ENCODE data around the gene DDIT4.
"Not testable (repeated sequence)": the region's sequence is repeated elsewhere in the genome, so short reads cannot be mapped to it uniquely, and the experiment has no call there.

The DDIT4 gene

GRCh38 chr10:72297281-72297804, 23.6 kb downstream of the DDIT4 start:
- DNase-seq = peak; percentile 70

- peak; percentile 82 for DNase-seq
Observed at GRCh38 chr10:72297805-72298591, 24.3 kb downstream of the DDIT4 start.

- no peak for DNase-seq
Observed at GRCh38 chr10:72298592-72299519, 25.1 kb downstream of the DDIT4 start.

GRCh38 chr10:72303424-72304128, 29.9 kb downstream of the DDIT4 start:
- no peak for DNase-seq

GRCh38 chr10:72306215-72306760, 32.6 kb downstream of the DDIT4 start:
- DNase-seq = no peak

- DNase-seq = not testable (repeated sequence)
Observed at GRCh38 chr10:72307711-72308110, 34.0 kb downstream of the DDIT4 start.

- DNase-seq = no peak
Observed at GRCh38 chr10:72308320-72308987, 34.7 kb downstream of the DDIT4 start.

GRCh38 chr10:72309290-72310240, 35.8 kb downstream of the DDIT4 start:
- no peak for DNase-seq

- DNase-seq = no peak
Observed at GRCh38 chr10:72310241-72310633, 36.5 kb downstream of the DDIT4 start.

- DNase-seq = no peak
Observed at GRCh38 chr10:72310636-72311035, 36.9 kb downstream of the DDIT4 start.

GRCh38 chr10:72311667-72312066, 37.9 kb downstream of the DDIT4 start:
- DNase-seq = no peak

GRCh38 chr10:72312865-72313391, 39.2 kb downstream of the DDIT4 start:
- DNase-seq = no peak

GRCh38 chr10:72314263-72314662, 40.5 kb downstream of the DDIT4 start:
- DNase-seq = no peak

- no peak for DNase-seq
Observed at GRCh38 chr10:72315054-72315453, 41.3 kb downstream of the DDIT4 start.

GRCh38 chr10:72315611-72316385, 42.1 kb downstream of the DDIT4 start:
- no peak for DNase-seq

- no peak for DNase-seq
Observed at GRCh38 chr10:72316386-72316700, 42.6 kb downstream of the DDIT4 start.

GRCh38 chr10:72316748-72317435, 43.2 kb downstream of the DDIT4 start:
- DNase-seq = no peak

GRCh38 chr10:72318418-72319262, 44.9 kb downstream of the DDIT4 start:
- no peak for DNase-seq

Data from GOT3 (cell line).